Measurements from ENCODE around the gene SURF6.
A peak's percentile ranks its signal among the peaks of the same experiment; 100 is the strongest.

The SURF6 gene

GRCh38 chr9:133367778-133368177 lies 31.8 kb upstream of the SURF6 start:
- DNase-seq (ENCODE audit: low read depth), result no peak

DNA sequence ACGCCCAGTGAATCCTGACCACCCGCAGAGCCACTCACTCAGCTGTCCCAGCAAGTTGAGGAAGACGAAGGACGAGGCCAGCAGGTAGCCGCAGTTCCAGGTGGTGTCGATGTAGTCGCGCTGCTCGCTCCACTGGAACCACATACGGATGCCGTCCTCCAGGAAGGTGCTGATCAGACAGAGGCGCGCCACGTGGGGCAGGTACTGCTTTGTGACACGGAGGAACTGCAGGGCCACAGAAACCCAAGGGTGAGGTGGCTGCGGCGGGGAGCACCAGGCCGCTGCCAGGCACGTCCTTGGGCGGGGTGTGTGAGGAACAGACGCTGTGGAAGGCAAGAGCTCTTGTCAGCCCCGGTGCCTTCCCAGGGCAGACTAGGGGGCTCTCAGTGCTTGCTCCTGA lies 31.2 kb upstream of the SURF6 start:
- DNase-seq (ENCODE audit: low read depth), result no peak

- DNase-seq (ENCODE audit: low read depth), result no peak
These were observed 30.4 kb upstream of the SURF6 start for GRCh38 chr9:133366435-133366834.

- DNase-seq (ENCODE audit: low read depth), result no peak
These were observed 26.5 kb upstream of the SURF6 start for GRCh38 chr9:133362359-133363044.

DNA sequence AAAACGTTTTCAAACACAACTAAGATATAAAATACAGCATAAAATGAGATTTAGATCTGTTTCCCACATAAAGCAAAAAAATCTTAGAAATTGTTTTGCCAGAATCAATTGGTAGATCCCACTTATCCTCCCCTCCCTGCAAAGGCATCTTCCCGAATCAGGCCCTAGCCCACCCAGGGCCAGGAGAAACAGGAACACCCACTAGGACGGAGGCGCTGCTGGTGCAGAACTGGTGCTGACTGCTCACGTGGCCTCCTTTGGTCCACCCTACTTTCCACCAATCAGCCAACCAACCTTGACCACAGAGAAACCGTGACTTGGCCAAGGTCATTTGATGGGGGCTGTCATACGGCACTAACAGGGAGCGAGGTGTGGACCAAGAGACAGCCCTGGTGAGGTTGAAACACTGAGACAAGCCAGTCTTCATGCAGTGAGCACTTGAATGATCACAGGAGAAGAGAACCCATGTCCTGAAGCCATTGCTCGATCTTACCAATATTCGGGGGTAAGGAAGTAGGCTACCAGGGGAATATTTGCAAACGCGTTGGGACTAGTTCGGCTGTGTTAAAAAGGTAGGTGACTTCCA lies 25.6 kb upstream of the SURF6 start:
- no peak for DNase-seq (ENCODE audit: low read depth)

- no peak for DNase-seq (ENCODE audit: low read depth)
These were observed 24.7 kb upstream of the SURF6 start for GRCh38 chr9:133360400-133361393.

GRCh38 chr9:133359399-133360175 lies 23.6 kb upstream of the SURF6 start:
- no peak for DNase-seq (ENCODE audit: low read depth)

DNA sequence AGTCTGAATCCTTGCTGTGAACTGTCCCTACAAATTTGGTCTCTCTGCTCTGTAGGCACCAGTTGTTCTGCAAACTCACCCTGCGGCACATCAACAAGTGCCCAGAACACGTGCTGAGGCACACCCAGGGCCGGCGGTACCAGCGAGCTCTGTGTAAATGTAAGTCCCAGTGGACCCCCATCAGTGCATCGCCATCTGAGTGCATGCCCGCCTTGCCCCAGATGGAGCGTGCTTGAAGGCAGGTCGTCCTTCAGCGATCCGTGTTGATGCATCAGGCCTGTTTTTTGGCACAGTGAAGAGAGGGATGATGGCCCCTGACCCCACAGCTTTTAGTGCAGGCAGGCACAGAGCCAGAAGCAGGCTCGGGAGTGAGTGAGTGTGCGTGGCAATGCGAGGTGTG lies 21.7 kb upstream of the SURF6 start:
- DNase-seq (ENCODE audit: low read depth), result no peak

- DNase-seq (ENCODE audit: low read depth), result no peak
These were observed 20.6 kb upstream of the SURF6 start, which contains the start of the genes SURF1 and SURF2 for GRCh38 chr9:133356391-133357091. TSS of gene SURF1 (minus strand) at chr9:133356487. CDS start at chr9:133356453, 34 bp downstream. TSS of gene SURF2 (plus strand) at chr9:133356550. CDS start at chr9:133356593, 43 bp downstream.

GRCh38 chr9:133355881-133356357 lies 19.9 kb upstream of the SURF6 start:
- DNase-seq (ENCODE audit: low read depth), result no peak

GRCh38 chr9:133354766-133355165 lies 18.8 kb upstream of the SURF6 start:
- no peak for DNase-seq (ENCODE audit: low read depth)

DNA sequence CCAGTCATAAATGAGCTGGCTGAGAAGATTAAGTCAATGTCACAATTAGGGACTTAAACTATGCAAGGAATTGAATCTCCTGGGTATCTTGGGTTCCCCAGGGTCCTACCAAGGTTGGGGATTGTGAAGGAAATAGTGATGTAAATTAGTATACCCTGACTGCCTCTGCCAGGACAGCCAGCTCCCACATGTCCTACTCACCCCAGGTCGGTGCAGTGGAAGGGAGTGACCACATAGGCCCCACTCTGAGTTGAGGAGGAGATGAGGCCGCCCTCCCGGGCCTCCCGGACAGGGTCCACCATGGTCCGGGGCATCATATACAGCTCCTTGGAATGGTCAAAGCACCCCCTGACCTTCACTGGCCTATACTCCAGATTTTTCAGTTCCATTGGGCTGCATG lies 17.6 kb upstream of the SURF6 start:
- no peak for DNase-seq (ENCODE audit: low read depth)

DNA sequence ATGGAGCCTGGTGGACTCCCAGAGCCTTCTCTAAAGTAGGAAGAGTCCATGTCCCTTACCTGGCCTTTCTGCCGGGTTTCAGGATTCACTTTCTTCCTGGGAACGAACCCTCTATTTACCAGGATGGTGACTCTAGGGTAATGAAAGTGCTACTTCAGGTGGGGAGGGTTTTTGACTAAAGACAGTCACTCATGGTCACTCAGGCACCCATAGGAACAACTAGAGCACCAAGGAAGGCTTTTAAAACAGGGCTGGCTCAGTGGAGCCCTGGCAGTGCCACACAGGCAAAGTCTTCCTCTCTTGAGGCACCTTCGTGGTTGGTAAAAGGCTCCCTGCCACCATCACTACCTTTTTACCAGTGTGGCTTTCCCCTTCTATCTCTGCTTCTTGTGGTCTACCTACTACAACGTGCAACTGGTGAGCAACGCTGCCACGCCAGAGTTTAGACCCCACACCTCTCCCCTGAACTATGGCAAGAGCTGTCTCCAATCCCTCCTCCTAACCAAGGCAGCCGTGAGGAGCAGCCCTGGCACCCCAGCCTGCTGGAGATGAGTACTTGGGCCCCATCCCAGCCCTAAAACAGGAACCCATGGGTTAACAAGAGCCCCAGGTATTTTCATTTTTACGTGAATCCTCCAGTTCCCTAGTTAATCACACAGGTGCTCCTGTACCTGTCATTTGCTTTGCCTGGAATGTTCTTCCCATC lies 16.8 kb upstream of the SURF6 start:
- no peak for DNase-seq (ENCODE audit: low read depth)

- no peak for DNase-seq (ENCODE audit: low read depth)
These were observed 16.1 kb upstream of the SURF6 start for GRCh38 chr9:133351908-133352634.

DNA sequence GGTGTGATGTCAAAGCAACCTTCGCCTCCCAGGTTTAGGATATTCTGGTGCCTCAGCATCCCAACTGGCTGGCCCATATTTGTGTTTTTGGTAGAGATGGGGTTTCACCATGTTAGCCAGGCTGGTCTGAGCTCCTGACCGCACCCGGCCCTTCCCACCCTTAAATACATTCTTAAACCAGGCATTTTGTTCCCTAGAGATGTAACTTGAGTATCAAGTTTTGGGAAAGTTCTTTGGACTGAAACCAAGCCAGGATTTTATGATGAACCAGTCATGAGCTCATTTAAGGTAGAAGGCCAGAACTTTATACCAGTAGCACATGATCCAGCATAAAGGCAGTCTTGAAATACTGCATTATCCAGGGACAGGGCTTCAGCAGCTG lies 15.5 kb upstream of the SURF6 start:
- no peak for DNase-seq (ENCODE audit: low read depth)

DNA sequence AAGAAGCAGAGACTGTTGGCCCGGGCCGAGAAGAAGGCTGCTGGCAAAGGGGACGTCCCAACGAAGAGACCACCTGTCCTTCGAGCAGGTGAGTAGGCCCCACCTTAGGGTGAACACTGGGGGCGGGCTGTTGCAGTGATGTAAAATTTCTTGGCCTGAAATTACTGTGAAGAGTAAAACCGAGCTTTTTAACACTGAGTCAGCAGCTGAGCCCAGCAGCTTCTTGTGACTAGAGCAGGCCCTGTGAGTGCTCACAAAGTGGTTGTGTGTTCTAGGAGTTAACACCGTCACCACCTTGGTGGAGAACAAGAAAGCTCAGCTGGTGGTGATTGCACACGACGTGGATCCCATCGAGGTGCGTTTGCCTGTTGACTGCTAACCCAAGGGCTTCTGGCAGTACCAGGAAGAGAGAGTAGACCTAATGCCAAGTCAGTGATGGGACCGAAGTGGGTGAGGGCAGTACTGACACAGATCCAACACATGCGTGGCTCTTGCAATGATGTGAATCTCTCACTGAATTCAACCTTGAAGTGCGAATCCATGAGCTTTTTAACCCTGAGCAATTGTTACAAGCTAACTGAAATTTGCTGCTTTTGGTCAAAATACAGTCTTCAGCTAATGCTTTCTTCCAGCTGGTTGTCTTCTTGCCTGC lies 14.1 kb upstream of the SURF6 start:
- DNase-seq (ENCODE audit: low read depth), result no peak

GRCh38 chr9:133348718-133349573 lies 13.0 kb upstream of the SURF6 start:
- no peak for DNase-seq (ENCODE audit: low read depth)

- DNase-seq (ENCODE audit: low read depth), result peak; percentile 92
These were observed 12.2 kb upstream of the SURF6 start, which contains the start of the genes MED22 and RPL7A for GRCh38 chr9:133347985-133348717. TSS of gene MED22 (minus strand) at chr9:133348131. CDS start at chr9:133346662, 1,469 bp downstream. TSS of gene RPL7A (plus strand) at chr9:133348218. CDS start at chr9:133348244, 26 bp downstream.

Measured in HS-5 (cell line).